Neuronal stem cell (in vitro differentiated cells): ENCODE data around the gene SLC7A10. TPM values are rescaled to one million over a fixed set of nuclear protein-coding genes. Genes with fewer than 3 reads are reported as not detected.

Source experiments
- DNase-seq: peaks from one replicate; pipeline ENCODE4 v3.0.0-alpha.2; 2013; ENCODE audit warnings: low spot score
- H2AFZ ChIP-seq: one replicate; pipeline ENCODE4 v1.6.1; 2013; ENCODE audit warnings: mild to moderate bottlenecking, low read length, inconsistent platforms
- H2AK5ac ChIP-seq: 2 replicates; pipeline ENCODE4 v1.6.1; 2013; ENCODE audit warnings: low read depth, mild to moderate bottlenecking, inconsistent platforms, low read length, moderate library complexity, mixed read lengths
- H2BK120ac ChIP-seq: 2 replicates; pipeline ENCODE4 v1.6.1; 2013; ENCODE audit warnings: low read depth, mild to moderate bottlenecking, inconsistent platforms, low read length, moderate library complexity, mixed read lengths
- H2BK12ac ChIP-seq: one replicate; pipeline ENCODE4 v1.6.1; 2013; ENCODE audit warnings: low read length, inconsistent platforms
- H2BK15ac ChIP-seq: 2 replicates; pipeline ENCODE4 v1.6.1; 2013; ENCODE audit warnings: mild to moderate bottlenecking, low read length, inconsistent platforms, mixed read lengths
- H2BK5ac ChIP-seq: one replicate; pipeline ENCODE4 v1.6.1; 2013; ENCODE audit warnings: inconsistent platforms, mild to moderate bottlenecking, low read length, moderate library complexity
- H3K14ac ChIP-seq: one replicate; pipeline ENCODE4 v1.6.1; 2013; ENCODE audit warnings: low read length, inconsistent platforms
- H3K18ac ChIP-seq: 2 replicates; pipeline ENCODE4 v1.6.1; 2013; ENCODE audit warnings: low read length, inconsistent platforms
- H3K23ac ChIP-seq: 2 replicates; pipeline ENCODE4 v1.6.1; 2013; ENCODE audit warnings: low read depth, mild to moderate bottlenecking, mixed read lengths, low read length, inconsistent platforms; ENCODE audit not compliant: poor library complexity
- H3K27ac ChIP-seq: replicated peaks from 3 replicates; pipeline ENCODE4 v1.5.1; 2013; ENCODE audit warnings: low read length, inconsistent platforms
- H3K27me3 ChIP-seq, 3 experiments: 2 replicates each; pipeline ENCODE4 v1.6.1; 2013; ENCODE audit warnings: low read length in 3 of 3, mild to moderate bottlenecking in 2 of 3, inconsistent platforms in 1 of 3, low read depth in 1 of 3, mixed read lengths in 1 of 3, moderate library complexity in 1 of 3; ENCODE audit not compliant: control insufficient read depth in 3 of 3, insufficient read depth in 3 of 3
- H3K36me3 ChIP-seq, 2 donors: replicated peaks in 1 of 2; 2 replicates each; pipeline ENCODE4 v1.6.1; 2013; ENCODE audit warnings: low read length in 2 of 2; ENCODE audit not compliant: control insufficient read depth in 2 of 2, insufficient read depth in 2 of 2
- H3K4ac ChIP-seq: 2 replicates; pipeline ENCODE4 v1.6.1; 2013; ENCODE audit warnings: inconsistent platforms, mild to moderate bottlenecking, low read length, moderate library complexity
- H3K4me1 ChIP-seq, 2 donors: 1 replicate in 1 of 2; 2 replicates in 1 of 2; pipeline ENCODE4 v1.6.1; 2013; ENCODE audit warnings: low read length in 2 of 2, low read depth in 1 of 2; ENCODE audit not compliant: control insufficient read depth in 2 of 2, insufficient read depth in 1 of 2
- H3K4me2 ChIP-seq: one replicate; pipeline ENCODE4 v1.6.1; 2013; ENCODE audit warnings: mild to moderate bottlenecking, low read length, inconsistent platforms; ENCODE audit not compliant: insufficient read depth, poor library complexity, severe bottlenecking
- H3K4me3 ChIP-seq, 2 donors: 2 replicates each; pipeline ENCODE4 v1.5.1; 2013; ENCODE audit warnings: low read length in 2 of 2, mild to moderate bottlenecking in 2 of 2, inconsistent platforms in 1 of 2, moderate library complexity in 1 of 2
- H3K79me1 ChIP-seq: one replicate; pipeline ENCODE4 v1.6.1; 2013; ENCODE audit warnings: low read depth, mild to moderate bottlenecking, inconsistent platforms, low read length, moderate library complexity
- H3K9ac ChIP-seq: one replicate; pipeline ENCODE4 v1.6.1; 2013; ENCODE audit warnings: mild to moderate bottlenecking, low read depth, low read length, inconsistent platforms; ENCODE audit not compliant: poor library complexity
- H3K9me3 ChIP-seq, 2 donors: replicated peaks in 1 of 2; 2 replicates each; pipeline versions ENCODE3 to v1.6.1; 2013; ENCODE audit warnings: low read length in 2 of 2, mild to moderate bottlenecking in 2 of 2, inconsistent platforms in 1 of 2, low read depth in 1 of 2, mixed read lengths in 1 of 2, moderate library complexity in 1 of 2; ENCODE audit not compliant: control insufficient read depth in 2 of 2, insufficient read depth in 1 of 2
- H4K8ac ChIP-seq: one replicate; pipeline ENCODE4 v1.6.1; 2013; ENCODE audit warnings: low read depth, mild to moderate bottlenecking, inconsistent platforms, low read length, moderate library complexity
- H4K91ac ChIP-seq: one replicate; pipeline ENCODE4 v1.6.1; 2013; ENCODE audit warnings: low read length, low read depth, mild to moderate bottlenecking, inconsistent platforms; ENCODE audit not compliant: poor library complexity
- WGBS, 2 donors: extraction: QIAGEN DNeasy Blood & Tissue Kit; methylation state at CpG; one replicate each; pipeline ENCODE4 v1.1.7; 2013; ENCODE audit warnings: missing lambda C conversion rate in 2 of 2, mixed read lengths in 1 of 2; ENCODE audit not compliant: insufficient read length in 2 of 2, insufficient replicate concordance in 1 of 2; ENCODE audit errors: extremely low coverage in 2 of 2; 5-methylcytosine and 5-hydroxymethylcytosine counted together
- polyA plus RNA-seq, 2 experiments: library from polyadenylated mRNA; stranded (reverse); fragments of 200-250 nt; gene quantifications; one replicate each; pipeline ENCODE4 v1.2.3, GENCODE V29; 2013

SLC7A10 gene
- polyA plus RNA-seq (2013, experiment 1 of 2) = 1.1 TPM
- polyA plus RNA-seq (2013, experiment 2 of 2) = 0.97 TPM

- no peaks in the 10 kb centered on the region for H3K79me1 ChIP-seq
- H3K23ac ChIP-seq = peak within 1 kb of the TSS; percentile 75
- H3K18ac ChIP-seq = peak within 1 kb of the TSS; percentile 92
- peak within 1 kb of the TSS; percentile 89 for H2AK5ac ChIP-seq
- DNase-seq = no peak
- H3K4ac ChIP-seq = no peak within 1 kb of the TSS
- H2BK15ac ChIP-seq = peak within 1 kb of the TSS; percentile 85
- H3K9ac ChIP-seq = peak within 1 kb of the TSS; percentile 77
- H3K27me3 ChIP-seq = peaks cover 21 to 79% (median 38%) of the 10 kb centered on the region in 3 experiments
- H3K4me3 ChIP-seq = peak within 1 kb of the TSS; percentile 15 to 73
- peak within 1 kb of the TSS; percentile 77 for H3K4me2 ChIP-seq
- H2BK12ac ChIP-seq = peak within 1 kb of the TSS; percentile 41
- no CpG with 5 or more reads among the region's 62 CpGs for WGBS, 2 donors
- peak within 1 kb of the TSS; percentile 82 for H2BK5ac ChIP-seq
- peaks cover 0 to 9% of the 10 kb centered on the region in 2 donors for H3K4me1 ChIP-seq
- peaks cover 6 to 28% of the 10 kb centered on the region in 2 donors for H3K9me3 ChIP-seq
- no peak within 1 kb of the TSS for H3K27ac ChIP-seq
- H2AFZ ChIP-seq = peak within 1 kb of the TSS; percentile 86
- H3K36me3 ChIP-seq = no peaks in the 10 kb centered on the region
- H4K91ac ChIP-seq = no peak within 1 kb of the TSS
- peak within 1 kb of the TSS; percentile 82 for H3K14ac ChIP-seq
- H4K8ac ChIP-seq = peak within 1 kb of the TSS; percentile 86
- no peak within 1 kb of the TSS for H2BK120ac ChIP-seq
These were observed at the start of gene SLC7A10 for GRCh38 chr19:33225458-33225926. Gene SLC7A10 (minus strand): TSS chr19:33225850. CDS start chr19:33225703, 147 bp downstream.

GRCh38 chr19:33274663-33275558, 49.3 kb upstream of the SLC7A10 start:
- H3K4me1 ChIP-seq = peaks cover 5 to 32% of the 10 kb centered on the region in 2 donors
- no peak overlapping the region for H2BK5ac ChIP-seq
- peaks cover 0 to 5% (median 0%) of the 10 kb centered on the region in 3 experiments for H3K27me3 ChIP-seq
- peak overlapping the region; percentile 39 for H3K14ac ChIP-seq
- peak overlapping the region; percentile 33 for H2BK12ac ChIP-seq
- no peak overlapping the region for H3K27ac ChIP-seq
- H3K4ac ChIP-seq = no peak overlapping the region
- H2AK5ac ChIP-seq = peak overlapping the region; percentile 76
- no peaks in the 10 kb centered on the region for H3K36me3 ChIP-seq
- no peak overlapping the region for H3K23ac ChIP-seq
- no CpG with 5 or more reads among the region's 17 CpGs for WGBS, 2 donors
- H4K8ac ChIP-seq = no peak overlapping the region
- H2BK120ac ChIP-seq = no peak overlapping the region
- H3K4me3 ChIP-seq = no peak overlapping the region
- peak overlapping the region; percentile 97 for H2BK15ac ChIP-seq
- H4K91ac ChIP-seq = no peak overlapping the region
- DNase-seq = no peak
- no peaks in the 10 kb centered on the region for H3K79me1 ChIP-seq
- H2AFZ ChIP-seq = no peak overlapping the region
- H3K18ac ChIP-seq = peak overlapping the region; percentile 81
- H3K9me3 ChIP-seq = peaks cover 0 to 1% of the 10 kb centered on the region in 2 donors
- no peak overlapping the region for H3K4me2 ChIP-seq
- peak overlapping the region; percentile 76 for H3K9ac ChIP-seq

GRCh38 chr19:33273881-33274662, 48.4 kb upstream of the SLC7A10 start:
- H3K79me1 ChIP-seq = no peaks in the 10 kb centered on the region
- peak overlapping the region; percentile 9 for H3K23ac ChIP-seq
- H3K4me3 ChIP-seq = no peak overlapping the region
- peaks cover 0 to 5% (median 0%) of the 10 kb centered on the region in 3 experiments for H3K27me3 ChIP-seq
- H3K9me3 ChIP-seq = peaks cover 0 to 1% of the 10 kb centered on the region in 2 donors
- H3K14ac ChIP-seq = peak overlapping the region; percentile 89
- H3K4me1 ChIP-seq = peaks cover 5 to 32% of the 10 kb centered on the region in 2 donors
- peak overlapping the region; percentile 53 for H2AFZ ChIP-seq
- no peak for DNase-seq
- H3K18ac ChIP-seq = peak overlapping the region; percentile 94
- peak overlapping the region; percentile 51 for H2AK5ac ChIP-seq
- H2BK120ac ChIP-seq = peak overlapping the region; percentile 7
- peak overlapping the region; percentile 33 for H2BK12ac ChIP-seq
- no peak overlapping the region for H2BK5ac ChIP-seq
- no peak overlapping the region for H3K27ac ChIP-seq
- no CpG with 5 or more reads among the region's 16 CpGs for WGBS, 2 donors
- H4K91ac ChIP-seq = no peak overlapping the region
- peak overlapping the region; percentile 71 for H2BK15ac ChIP-seq
- H3K36me3 ChIP-seq = no peaks in the 10 kb centered on the region
- peak overlapping the region; percentile 77 for H4K8ac ChIP-seq
- no peak overlapping the region for H3K4ac ChIP-seq
- peak overlapping the region; percentile 65 for H3K9ac ChIP-seq
- no peak overlapping the region for H3K4me2 ChIP-seq
